SJCRH30 (cell line): ENCODE results near the gene GPM6B. TPM values are rescaled to one million over a fixed set of nuclear protein-coding genes. Genes with fewer than 3 reads are reported as not detected.

Experiments
- DNase-seq, 2 experiments: peaks; one replicate each; pipeline ENCODE4 v3.0.0-alpha.2; 2015 to 2020
- H3K27ac ChIP-seq: fragments of 250-450 bp; sonication (Bioruptor Pico); 2 replicates; pipeline ENCODE4 v1.5.1; 2020; ENCODE audit warnings: mild to moderate bottlenecking, moderate library complexity
- H3K27me3 ChIP-seq: fragments of 250-450 bp; sonication (Bioruptor Pico); 2 replicates; pipeline ENCODE4 v1.5.1; 2020; ENCODE audit warnings: mild to moderate bottlenecking, moderate library complexity
- H3K36me3 ChIP-seq: fragments of 250-450 bp; sonication (Bioruptor Pico); 2 replicates; pipeline ENCODE4 v1.5.1; 2020; ENCODE audit warnings: mild to moderate bottlenecking, moderate library complexity
- H3K4me1 ChIP-seq: fragments of 250-450 bp; sonication (Bioruptor Pico); 2 replicates; pipeline ENCODE4 v1.5.1; 2020; ENCODE audit warnings: mild to moderate bottlenecking, moderate library complexity
- H3K4me3 ChIP-seq: fragments of 250-450 bp; sonication (Bioruptor Pico); 2 replicates; pipeline ENCODE4 v1.5.1; 2020; ENCODE audit warnings: mild to moderate bottlenecking, moderate library complexity
- H3K9me3 ChIP-seq: fragments of 250-450 bp; sonication (Bioruptor Pico); replicated peaks from 2 replicates; pipeline ENCODE4 v1.5.1; 2020; ENCODE audit warnings: mild to moderate bottlenecking, moderate library complexity
- total RNA-seq: library from RNA; depleted of rRNA; stranded (reverse); fragments of >200 nt; shearing (Covaris generic); gene quantifications from 2 replicates; pipeline ENCODE4 v1.2.3, GENCODE V29; 2014; rRNA removed

The GPM6B gene, protein sequence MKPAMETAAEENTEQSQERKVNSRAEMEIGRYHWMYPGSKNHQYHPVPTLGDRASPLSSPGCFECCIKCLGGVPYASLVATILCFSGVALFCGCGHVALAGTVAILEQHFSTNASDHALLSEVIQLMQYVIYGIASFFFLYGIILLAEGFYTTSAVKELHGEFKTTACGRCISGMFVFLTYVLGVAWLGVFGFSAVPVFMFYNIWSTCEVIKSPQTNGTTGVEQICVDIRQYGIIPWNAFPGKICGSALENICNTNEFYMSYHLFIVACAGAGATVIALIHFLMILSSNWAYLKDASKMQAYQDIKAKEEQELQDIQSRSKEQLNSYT
- total RNA-seq, result 85.4 and 89.5 TPM in 2 replicates

DNA sequence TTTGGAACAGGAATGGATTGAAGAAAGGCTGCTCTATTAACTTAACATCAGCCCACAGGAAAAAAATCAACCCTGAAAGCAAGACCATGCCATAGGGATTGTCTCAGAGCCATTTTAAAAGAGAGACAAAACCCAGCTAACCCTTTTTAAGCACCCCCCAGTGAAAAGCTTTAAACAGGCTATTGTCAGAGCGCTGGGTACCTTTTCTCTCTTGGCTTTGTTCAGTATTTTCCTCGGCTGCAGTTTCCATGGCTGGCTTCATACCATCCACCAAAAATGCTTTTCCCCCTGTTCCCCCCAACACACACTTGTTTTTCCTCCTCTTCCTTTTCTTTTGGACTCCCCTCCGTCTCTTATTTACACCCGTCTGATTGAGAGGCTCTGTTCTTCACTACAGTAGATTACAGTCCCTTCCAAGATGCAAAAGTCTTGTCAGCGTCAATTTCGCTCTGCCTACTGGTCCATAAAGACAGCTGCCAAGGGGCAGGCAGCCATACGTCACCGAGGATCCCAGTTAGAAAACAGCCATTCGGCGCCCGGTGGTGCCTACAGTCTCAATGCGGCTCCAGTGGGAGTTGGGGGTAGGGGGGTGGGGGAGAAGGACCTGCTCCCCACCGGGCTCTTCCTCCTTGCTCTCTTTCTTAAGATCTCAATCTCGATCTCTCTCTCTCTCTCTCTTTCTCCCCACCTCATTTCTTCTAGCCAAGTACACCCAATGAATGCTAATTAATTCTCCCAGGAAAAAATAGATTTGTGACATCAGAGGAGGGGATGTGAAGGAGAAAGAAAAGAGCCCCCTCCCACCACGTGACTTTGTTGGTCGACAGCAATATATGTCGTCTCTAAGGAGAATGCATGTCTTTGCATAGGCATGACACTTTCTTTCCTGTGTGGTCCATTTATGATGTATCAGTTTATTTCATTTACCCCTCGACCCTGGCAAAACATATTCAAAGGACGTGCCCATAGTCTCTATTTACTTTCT is at the start of gene GPM6B:
TSS of gene GPM6B (minus strand) at position 451 of the 985 bp plus-strand sequence. CDS start at position 262, 189 bp downstream.
- no peaks in the 10 kb centered on the region for H3K27me3 ChIP-seq
- H3K4me1 ChIP-seq, result no peaks in the 10 kb centered on the region
- no peak for DNase-seq
- no peaks in the 10 kb centered on the region for H3K9me3 ChIP-seq
- no peak within 1 kb of the TSS for H3K27ac ChIP-seq
- no peaks in the 10 kb centered on the region for H3K36me3 ChIP-seq
- H3K4me3 ChIP-seq, result no peak within 1 kb of the TSS

DNA sequence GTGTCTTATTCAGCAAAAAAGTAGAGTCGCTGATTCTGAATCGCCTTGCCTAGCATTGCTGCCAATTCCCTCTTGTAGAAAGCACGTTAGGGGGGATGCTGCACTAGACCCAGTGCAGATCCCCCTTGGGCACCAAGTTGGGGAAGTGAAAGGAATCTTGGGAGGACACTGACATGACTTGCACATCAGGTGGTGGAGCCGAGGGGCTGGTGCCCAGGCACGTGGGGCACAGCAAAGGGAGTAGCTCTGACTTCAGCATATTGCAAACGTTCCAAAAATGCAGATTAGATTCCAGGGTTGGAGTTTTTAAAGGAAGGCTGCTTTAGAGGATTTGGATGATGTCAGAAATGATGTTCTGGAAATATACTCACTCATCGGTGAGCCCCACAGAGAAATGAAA is 47.4 kb upstream of the GPM6B start:
- Histone ChIP-seq H3K4me1 (peaks cover 6% of the 10 kb centered on the region), H3K4me3 (no peak overlapping the region), H3K27me3 (no peaks in the 10 kb centered on the region), H3K36me3 (peaks cover 4% of the 10 kb centered on the region; the same call in 1 of the 2 replicates), H3K27ac (no peak overlapping the region), H3K9me3 (no peaks in the 10 kb centered on the region; the same call in 1 of the 2 replicates)
- DNase-seq, result no peak

DNA sequence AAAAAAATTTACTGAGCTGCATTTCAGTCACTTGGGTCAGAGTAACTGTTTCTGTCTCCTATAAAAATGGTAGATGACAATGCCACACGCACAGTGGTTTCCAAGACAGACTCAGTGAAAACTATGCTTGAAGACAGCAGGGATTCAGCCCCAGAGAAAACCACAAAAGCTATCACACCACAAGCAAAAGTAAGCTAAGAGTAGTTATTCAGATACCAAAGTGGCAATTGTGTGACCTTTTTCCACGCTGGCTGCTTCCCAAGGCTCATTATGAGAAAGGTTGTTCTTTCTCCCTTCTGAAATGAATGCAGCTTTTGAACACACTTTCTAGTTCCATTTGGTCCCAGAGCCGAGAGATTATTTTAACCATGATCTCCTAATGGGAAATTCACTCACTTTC is 46.4 kb upstream of the GPM6B start:
- no peak overlapping the region for H3K27ac ChIP-seq
- no peaks in the 10 kb centered on the region; the same call in 1 of the 2 replicates for H3K9me3 ChIP-seq
- no peaks in the 10 kb centered on the region for H3K27me3 ChIP-seq
- H3K4me3 ChIP-seq, result no peak overlapping the region
- peaks cover 4% of the 10 kb centered on the region; the same call in 1 of the 2 replicates for H3K36me3 ChIP-seq
- DNase-seq, result peak in 1 of 2 experiments; percentile 44
- H3K4me1 ChIP-seq, result peaks cover 3% of the 10 kb centered on the region; the same call in 1 of the 2 replicates

DNA sequence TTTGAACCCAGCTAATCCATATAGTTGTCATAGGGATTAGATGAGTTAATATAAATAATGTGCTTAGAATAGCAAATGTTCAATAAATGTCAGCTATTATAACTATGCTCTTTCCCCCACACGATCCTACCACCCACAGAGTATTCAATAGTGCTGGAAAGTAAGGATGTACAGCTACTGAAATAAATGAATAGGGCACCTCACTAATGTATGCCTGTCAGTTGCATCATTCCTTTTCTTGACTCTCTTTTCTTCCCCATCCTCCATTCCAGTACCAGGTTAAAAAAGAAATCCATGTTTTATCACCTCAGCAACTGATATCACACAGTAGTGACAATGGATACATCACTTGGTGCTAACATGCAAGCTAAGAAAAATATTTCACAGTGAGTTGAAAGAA is 42.8 kb upstream of the GPM6B start:
- H3K9me3 ChIP-seq, result no peaks in the 10 kb centered on the region; the same call in 1 of the 2 replicates
- H3K27ac ChIP-seq, result no peak overlapping the region
- no peaks in the 10 kb centered on the region for H3K36me3 ChIP-seq
- no peak overlapping the region for H3K4me3 ChIP-seq
- peaks cover 14% of the 10 kb centered on the region for H3K4me1 ChIP-seq
- H3K27me3 ChIP-seq, result no peaks in the 10 kb centered on the region
- DNase-seq, result no peak

DNA sequence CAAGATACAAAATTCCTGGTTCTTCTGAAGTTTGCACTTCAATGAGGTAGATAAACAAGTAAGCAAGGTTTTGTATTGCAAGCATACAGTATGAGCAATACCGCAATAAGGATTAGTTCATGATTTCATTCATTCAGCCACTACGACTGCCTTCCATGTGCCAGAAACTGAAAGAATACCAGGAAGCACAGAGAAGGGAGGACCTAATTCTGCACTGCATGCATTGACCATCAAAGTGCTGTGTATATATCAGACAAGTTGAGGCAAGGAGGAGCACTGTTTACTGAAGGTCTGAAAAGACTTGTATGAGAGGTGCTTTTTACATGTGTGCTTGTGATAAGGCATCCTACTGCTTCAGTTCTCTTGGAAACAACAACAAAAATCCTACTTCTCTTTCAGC is 40.9 kb upstream of the GPM6B start:
- Histone ChIP-seq H3K36me3 (no peaks in the 10 kb centered on the region), H3K27me3 (no peaks in the 10 kb centered on the region), H3K4me3 (no peak overlapping the region), H3K4me1 (peaks cover 11% of the 10 kb centered on the region), H3K27ac (no peak overlapping the region), H3K9me3 (no peaks in the 10 kb centered on the region)
- DNase-seq, result no peak

DNA sequence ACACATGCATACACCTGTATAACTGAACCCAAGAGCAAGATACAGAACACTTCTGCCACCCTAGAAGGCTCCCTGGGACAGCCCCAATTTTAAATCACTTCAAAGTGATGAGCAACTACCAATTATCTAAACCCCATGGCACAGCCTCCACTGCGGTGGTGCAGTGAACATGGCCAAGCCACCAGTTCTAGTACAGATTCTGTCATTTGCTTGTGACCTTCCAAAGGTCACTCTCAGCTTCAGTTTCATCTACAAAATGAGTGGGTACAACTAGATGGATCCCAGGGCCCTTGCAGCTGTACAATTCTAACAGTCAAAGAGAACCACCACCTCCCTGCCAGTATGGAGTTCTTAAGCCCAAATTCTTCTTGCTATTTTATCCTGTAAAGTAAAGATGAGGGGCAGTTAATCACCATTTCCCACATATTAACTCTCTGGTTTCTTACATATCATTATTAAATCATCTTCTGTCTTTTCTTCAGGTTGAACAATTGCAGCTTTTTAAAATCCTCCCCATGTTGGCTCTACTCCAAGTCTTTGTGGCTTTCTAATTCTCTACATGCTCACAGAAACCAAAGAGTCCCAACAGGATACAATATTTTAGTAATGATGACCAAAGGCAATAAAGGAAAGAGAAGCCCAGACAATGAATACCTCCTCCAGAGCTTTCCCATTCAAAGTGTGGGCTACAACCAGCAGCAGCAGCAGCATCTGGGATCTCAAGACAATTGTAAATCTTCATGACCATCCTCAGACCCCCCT is 39.0 kb upstream of the GPM6B start:
- peaks cover 11% of the 10 kb centered on the region for H3K4me1 ChIP-seq
- H3K27ac ChIP-seq, result no peak overlapping the region
- no peaks in the 10 kb centered on the region for H3K36me3 ChIP-seq
- DNase-seq, result peak; percentile 29 to 80
- H3K4me3 ChIP-seq, result no peak overlapping the region
- H3K27me3 ChIP-seq, result no peaks in the 10 kb centered on the region
- H3K9me3 ChIP-seq, result no peaks in the 10 kb centered on the region

DNA sequence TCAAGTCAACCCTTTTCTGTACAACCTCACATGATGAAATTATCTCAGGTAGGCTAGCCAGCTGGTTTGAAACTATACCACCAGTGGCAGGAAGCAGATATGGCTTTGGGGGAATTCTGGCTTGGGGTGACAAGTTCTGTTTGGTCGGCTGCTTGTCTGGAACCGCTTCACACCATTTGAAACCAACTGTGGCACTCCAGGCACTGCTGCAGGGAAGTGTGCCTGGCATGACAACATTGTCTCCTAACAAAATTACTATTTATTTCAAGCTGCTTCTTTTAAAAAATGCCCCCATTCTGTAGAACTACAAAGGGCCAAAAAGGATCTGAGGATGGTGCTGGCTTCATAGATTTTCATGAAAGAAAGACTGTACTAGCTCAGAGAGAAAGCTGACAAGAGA is 37.1 kb upstream of the GPM6B start:
- DNase-seq, result no peak
- peaks cover 11% of the 10 kb centered on the region for H3K4me1 ChIP-seq
- no peak overlapping the region for H3K4me3 ChIP-seq
- no peaks in the 10 kb centered on the region for H3K9me3 ChIP-seq
- H3K27me3 ChIP-seq, result no peaks in the 10 kb centered on the region
- peaks cover 4% of the 10 kb centered on the region; the same call in 1 of the 2 replicates for H3K36me3 ChIP-seq
- no peak overlapping the region for H3K27ac ChIP-seq

DNA sequence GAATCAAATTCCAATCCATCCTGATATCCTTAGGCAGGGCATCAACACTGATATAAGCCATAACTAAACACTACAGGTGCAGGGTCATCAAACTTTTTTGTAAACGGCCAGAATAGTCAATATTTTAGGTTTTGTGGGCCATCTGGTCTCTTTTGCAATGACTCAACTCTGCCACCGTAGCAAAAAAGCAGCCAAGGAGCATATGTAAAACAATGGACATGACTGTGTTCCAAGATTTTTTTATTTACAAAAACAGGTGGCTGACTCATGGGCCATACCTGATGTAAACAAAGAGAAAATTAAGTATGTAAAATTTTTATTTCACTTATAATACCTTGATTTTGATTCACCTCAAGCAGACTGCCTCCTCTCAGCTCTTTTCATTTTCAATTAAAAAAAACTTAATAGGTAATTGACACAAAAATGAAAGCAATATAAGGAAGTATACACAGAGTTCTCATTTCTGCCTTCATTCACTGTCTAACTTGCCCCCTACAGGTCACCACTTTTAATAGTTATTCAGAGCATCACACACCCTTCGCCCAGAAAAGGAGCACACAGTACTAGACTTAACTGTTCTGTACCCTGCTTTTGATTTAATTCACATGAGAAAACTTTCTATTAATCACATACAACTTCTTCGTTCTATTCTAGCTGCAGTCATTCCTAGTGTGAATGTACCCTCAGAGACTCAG is 35.3 kb upstream of the GPM6B start:
- no peak overlapping the region for H3K27ac ChIP-seq
- no peaks in the 10 kb centered on the region for H3K27me3 ChIP-seq
- H3K4me3 ChIP-seq, result no peak overlapping the region
- DNase-seq, result no peak
- peaks cover 11% of the 10 kb centered on the region for H3K4me1 ChIP-seq
- H3K9me3 ChIP-seq, result no peaks in the 10 kb centered on the region
- peaks cover 4% of the 10 kb centered on the region; the same call in 1 of the 2 replicates for H3K36me3 ChIP-seq

DNA sequence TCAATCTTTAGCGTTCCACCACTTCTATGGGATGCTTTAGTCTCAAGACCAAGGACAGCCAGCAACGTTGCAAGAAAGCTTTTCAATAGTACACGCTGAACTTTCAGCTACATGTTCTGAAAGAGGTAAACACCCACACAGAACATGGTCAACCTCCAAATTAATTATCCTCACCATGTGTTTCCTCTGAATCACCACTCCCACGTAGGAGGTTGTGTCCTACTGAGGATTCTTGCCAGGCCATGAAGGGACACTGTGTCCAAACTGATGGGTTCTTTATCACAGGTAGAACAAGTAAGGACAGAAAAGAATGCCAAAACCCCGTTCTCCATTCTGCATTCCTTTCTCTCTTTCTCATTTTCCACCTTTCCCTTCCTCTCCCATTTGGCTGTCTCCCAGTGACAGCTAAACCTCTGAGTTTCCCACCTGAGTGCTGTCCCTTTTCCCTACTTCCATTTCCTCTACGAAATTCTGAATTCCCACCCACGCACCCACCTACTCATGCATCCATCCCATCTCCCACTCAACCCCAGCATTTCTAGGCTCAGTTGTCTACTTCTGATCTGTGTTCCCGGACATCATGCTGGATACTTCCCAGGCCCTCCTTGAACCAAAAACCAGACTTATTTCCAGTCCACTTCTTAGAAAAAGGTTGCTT is 29.0 kb upstream of the GPM6B start:
- Histone ChIP-seq H3K9me3 (no peaks in the 10 kb centered on the region; the same call in 1 of the 2 replicates), H3K27ac (no peak overlapping the region), H3K36me3 (peaks cover 4% of the 10 kb centered on the region; the same call in 1 of the 2 replicates), H3K27me3 (no peaks in the 10 kb centered on the region), H3K4me3 (no peak overlapping the region), H3K4me1 (no peaks in the 10 kb centered on the region)
- DNase-seq, result no peak

DNA sequence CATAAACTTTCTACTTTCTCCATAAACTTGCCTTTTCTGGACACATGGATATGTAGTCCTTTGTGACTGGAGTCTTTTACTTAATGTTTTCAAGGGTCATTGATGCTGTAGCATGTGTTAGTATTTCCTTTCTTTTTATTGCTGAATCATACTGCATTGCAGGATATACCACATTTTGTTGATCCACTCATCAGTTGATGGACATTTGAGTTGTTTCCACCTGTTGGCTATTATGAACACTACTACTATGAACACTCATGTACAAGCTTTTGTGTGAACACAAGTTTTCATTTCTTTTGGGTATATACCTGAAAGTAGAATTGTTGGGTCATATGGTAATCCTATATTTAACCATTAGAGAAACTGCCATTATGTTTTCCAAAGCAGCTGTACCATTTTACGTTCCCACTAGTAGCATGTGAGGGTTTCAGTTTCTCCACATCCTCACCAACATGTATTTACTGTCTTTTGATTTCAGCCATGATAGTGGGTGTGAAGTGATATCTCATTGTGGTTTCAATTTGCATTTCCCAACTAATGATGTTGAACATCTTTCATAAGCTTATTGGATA is 26.3 kb upstream of the GPM6B start:
- no peaks in the 10 kb centered on the region for H3K27me3 ChIP-seq
- H3K4me1 ChIP-seq, result no peaks in the 10 kb centered on the region
- no peaks in the 10 kb centered on the region; the same call in 1 of the 2 replicates for H3K9me3 ChIP-seq
- H3K27ac ChIP-seq, result no peak overlapping the region
- DNase-seq, result no peak
- H3K36me3 ChIP-seq, result no peaks in the 10 kb centered on the region
- H3K4me3 ChIP-seq, result no peak overlapping the region

DNA sequence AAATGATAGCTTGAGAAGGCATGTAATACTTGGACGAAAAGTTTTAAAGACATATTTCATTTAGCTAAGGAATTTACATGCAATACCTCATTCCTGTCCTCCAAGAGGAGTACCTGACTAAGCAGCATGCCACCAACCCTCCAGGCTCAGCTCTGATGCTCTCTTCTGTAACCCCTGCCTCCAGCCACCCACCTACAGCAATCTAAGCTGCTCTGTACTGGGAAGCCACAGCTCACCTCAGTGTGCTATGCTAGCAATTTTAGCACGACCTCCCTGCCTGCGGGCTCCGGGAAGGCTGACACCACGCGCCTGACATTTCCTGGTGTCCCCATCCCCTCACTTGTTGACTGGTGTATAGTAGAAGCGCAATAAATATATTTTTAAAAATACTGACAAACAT is 23.2 kb upstream of the GPM6B start:
- DNase-seq, result no peak
- Histone ChIP-seq H3K27ac (no peak overlapping the region), H3K4me1 (peaks cover 4% of the 10 kb centered on the region; the same call in 1 of the 2 replicates), H3K27me3 (no peaks in the 10 kb centered on the region), H3K36me3 (no peaks in the 10 kb centered on the region; the same call in 1 of the 2 replicates), H3K4me3 (no peak overlapping the region), H3K9me3 (no peaks in the 10 kb centered on the region; the same call in 1 of the 2 replicates)

DNA sequence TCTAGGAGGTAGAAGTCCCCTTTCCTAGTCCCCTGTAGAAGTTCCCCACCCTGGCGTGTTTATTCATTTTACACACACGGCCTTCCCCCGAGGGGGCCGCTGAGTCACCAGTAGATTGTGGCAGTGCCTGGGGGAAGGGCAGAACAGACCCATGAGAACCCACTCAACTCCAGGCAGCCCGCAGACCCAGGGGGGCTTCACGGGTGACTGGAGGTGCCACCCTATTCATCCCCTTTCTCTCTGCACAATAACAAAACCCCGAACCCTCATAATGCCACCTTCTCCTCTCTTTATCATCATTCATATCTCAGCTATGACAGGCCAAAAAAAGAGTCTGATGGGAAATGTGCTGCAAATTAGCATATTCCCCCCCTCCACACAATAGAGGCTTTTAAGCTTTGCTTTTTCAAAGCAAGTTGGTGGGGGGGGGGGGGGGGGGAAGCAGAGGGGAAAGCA is 20.4 kb upstream of the GPM6B start:
- H3K27me3 ChIP-seq, result no peaks in the 10 kb centered on the region
- DNase-seq, result peak in 1 of 2 experiments; percentile 33
- H3K4me3 ChIP-seq, result no peak overlapping the region
- H3K4me1 ChIP-seq, result peaks cover 4% of the 10 kb centered on the region; the same call in 1 of the 2 replicates
- H3K36me3 ChIP-seq, result no peaks in the 10 kb centered on the region; the same call in 1 of the 2 replicates
- H3K9me3 ChIP-seq, result peaks cover 3% of the 10 kb centered on the region; the same call in 1 of the 2 replicates
- H3K27ac ChIP-seq, result no peak overlapping the region

DNA sequence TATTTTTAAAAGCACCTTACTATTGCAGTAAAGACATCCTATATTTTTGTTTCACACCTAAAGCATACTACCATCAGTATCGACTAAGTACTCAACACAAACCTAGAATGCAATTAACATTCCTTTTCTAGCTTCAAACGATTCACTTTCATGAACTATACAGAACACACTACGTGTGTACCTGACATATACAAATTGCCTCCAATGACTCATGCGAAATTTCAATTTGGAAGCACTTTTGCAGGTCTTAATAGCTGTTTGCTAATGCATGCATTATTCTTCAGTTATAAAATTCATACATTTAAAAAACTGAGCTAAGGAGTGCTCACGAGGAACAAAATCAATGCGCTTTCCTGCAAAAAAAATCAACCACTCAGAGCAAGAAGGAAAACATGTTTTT is 19.7 kb upstream of the GPM6B start:
- no peak overlapping the region for H3K4me3 ChIP-seq
- H3K9me3 ChIP-seq, result peaks cover 3% of the 10 kb centered on the region; the same call in 1 of the 2 replicates
- H3K27ac ChIP-seq, result no peak overlapping the region
- H3K4me1 ChIP-seq, result peaks cover 4% of the 10 kb centered on the region; the same call in 1 of the 2 replicates
- H3K36me3 ChIP-seq, result no peaks in the 10 kb centered on the region; the same call in 1 of the 2 replicates
- H3K27me3 ChIP-seq, result no peaks in the 10 kb centered on the region
- DNase-seq, result no peak
